Skin epidermis (tissue), 12 donors: ENCODE data around the gene MTERF4.

ENCODE experiments used
- H3K27ac ChIP-seq, 21 experiments: fragments of 200-600 bp; sonication (generic) in 11 of 21; one replicate each; pipeline ENCODE4 v1.5.0; 2020; ENCODE audit warnings: mild to moderate bottlenecking in 3 of 21, inconsistent platforms in 2 of 21, moderate library complexity in 2 of 21
- H3K4me3 ChIP-seq, 7 experiments: fragments of 200-600 bp; sonication (generic) in 2 of 7; one replicate each; pipeline ENCODE4 v1.5.0; 2020; ENCODE audit warnings: inconsistent platforms in 2 of 7, mild to moderate bottlenecking in 2 of 7, moderate library complexity in 1 of 7

Gene MTERF4

DNA sequence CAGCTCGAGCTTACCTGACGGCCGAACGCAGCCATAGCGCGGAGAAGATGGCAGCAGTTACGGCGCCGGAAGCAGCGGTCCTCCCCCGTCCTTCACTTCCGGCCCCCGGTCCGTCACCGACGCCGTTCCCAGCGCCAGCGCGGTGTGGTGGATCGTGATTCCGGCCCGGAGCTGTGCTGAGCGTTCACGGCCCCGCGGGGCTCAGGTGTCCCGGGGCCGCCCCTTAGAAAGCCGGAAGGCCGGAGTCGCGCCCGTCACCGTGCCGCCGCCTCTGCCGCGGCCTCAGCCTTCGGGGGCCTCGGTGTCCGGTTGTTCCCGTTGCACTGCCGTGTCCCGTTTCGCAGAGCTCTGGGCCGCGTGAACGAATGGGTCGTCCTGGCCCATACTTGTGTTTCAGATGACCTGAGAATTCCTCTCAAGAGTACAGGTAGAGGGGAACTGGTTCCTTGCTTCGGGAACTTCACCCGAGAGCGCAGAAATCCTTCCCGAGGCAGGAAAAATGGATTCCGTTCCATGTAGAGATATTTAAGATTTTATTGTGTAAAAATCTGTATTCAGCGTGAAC is at the start of gene MTERF4:
Gene MTERF4 (minus strand): TSS at position 49 of the 565 bp plus-strand sequence. CDS start 14 bp downstream, at position 35.
- peak within 1 kb of the TSS; percentile 75 to 96 (median 90) for H3K4me3 ChIP-seq
- peak within 1 kb of the TSS in 20 of 21 experiments; percentile 77 to 96 (median 91) for H3K27ac ChIP-seq

- H3K4me3 ChIP-seq, result peak overlapping the region; percentile 77 to 100 (median 95)
- peak overlapping the region; percentile 47 to 96 (median 91) for H3K27ac ChIP-seq
Measured at GRCh38 chr2:241150660-241151530, 48.8 kb upstream of the MTERF4 start.

GRCh38 chr2:241149925-241150659 is 48.0 kb upstream of the MTERF4 start, which contains the start of gene PPP1R7:
Gene PPP1R7 (plus strand): TSS chr2:241150467. CDS start chr2:241150496, 29 bp downstream.
- peak within 1 kb of the TSS; percentile 47 to 96 (median 91) for H3K27ac ChIP-seq
- H3K4me3 ChIP-seq, result peak within 1 kb of the TSS; percentile 77 to 100 (median 95)

DNA sequence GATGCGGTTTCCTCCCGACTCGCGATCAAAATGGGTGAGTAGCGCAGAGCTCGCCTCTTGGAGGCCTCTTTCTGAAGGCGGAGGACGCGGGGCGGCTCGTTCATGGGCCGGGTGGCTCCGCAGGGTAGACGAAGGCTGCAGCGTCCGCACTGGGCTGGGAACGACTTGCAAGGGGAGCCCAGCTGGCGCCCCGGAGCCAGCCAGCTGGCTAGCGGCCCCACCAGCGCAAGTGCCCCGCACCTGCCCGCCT is 47.5 kb upstream of the MTERF4 start:
- peak overlapping the region in 20 of 21 experiments; percentile 8 to 96 (median 69) for H3K27ac ChIP-seq
- peak overlapping the region; percentile 77 to 100 (median 95) for H3K4me3 ChIP-seq

- Histone ChIP-seq H3K4me3 (peak within 1 kb of the TSS; percentile 77 to 100 (median 95)), H3K27ac (peak within 1 kb of the TSS in 20 of 21 experiments; percentile 37 to 96 (median 91))
Measured at GRCh38 chr2:241148891-241149674, 47.0 kb upstream of the MTERF4 start, which contains the start of gene PASK. Gene PASK (minus strand): TSS chr2:241149472. CDS start chr2:241143032, 6,440 bp downstream.

- Histone ChIP-seq H3K4me3 (peak overlapping the region in 2 of 7 experiments; percentile 82 to 99), H3K27ac (no peak overlapping the region)
Measured at GRCh38 chr2:241148239-241148638, 46.2 kb upstream of the MTERF4 start.

DNA sequence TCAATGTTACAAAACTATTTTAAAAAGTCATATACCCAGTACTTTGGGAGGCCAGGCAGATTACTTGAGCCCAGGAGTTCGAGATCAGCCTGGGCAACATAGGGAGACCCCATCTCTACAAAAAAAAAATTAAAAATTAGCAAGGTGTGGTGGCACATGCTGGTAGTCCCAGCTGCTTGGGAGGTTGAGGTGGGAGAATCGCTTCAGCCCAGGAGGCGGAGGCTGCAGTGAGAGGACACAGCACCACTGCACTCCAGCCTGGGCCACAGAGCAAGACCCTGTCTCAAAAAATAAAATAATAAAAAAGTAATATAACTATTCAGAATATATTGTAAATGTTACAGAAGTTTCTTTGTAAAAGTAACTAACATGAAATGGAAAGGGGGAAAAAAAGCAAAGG is 45.2 kb upstream of the MTERF4 start:
- H3K27ac ChIP-seq, result no peak overlapping the region
- no peak overlapping the region for H3K4me3 ChIP-seq

GRCh38 chr2:241146286-241146685 is 44.2 kb upstream of the MTERF4 start:
- no peak overlapping the region for H3K4me3 ChIP-seq
- no peak overlapping the region for H3K27ac ChIP-seq

- Histone ChIP-seq H3K4me3 (no peak overlapping the region), H3K27ac (no peak overlapping the region)
Measured at GRCh38 chr2:241142593-241142992, 40.5 kb upstream of the MTERF4 start.

- Histone ChIP-seq H3K4me3 (no peak overlapping the region), H3K27ac (no peak overlapping the region)
Measured at GRCh38 chr2:241142063-241142462, 40.0 kb upstream of the MTERF4 start.

DNA sequence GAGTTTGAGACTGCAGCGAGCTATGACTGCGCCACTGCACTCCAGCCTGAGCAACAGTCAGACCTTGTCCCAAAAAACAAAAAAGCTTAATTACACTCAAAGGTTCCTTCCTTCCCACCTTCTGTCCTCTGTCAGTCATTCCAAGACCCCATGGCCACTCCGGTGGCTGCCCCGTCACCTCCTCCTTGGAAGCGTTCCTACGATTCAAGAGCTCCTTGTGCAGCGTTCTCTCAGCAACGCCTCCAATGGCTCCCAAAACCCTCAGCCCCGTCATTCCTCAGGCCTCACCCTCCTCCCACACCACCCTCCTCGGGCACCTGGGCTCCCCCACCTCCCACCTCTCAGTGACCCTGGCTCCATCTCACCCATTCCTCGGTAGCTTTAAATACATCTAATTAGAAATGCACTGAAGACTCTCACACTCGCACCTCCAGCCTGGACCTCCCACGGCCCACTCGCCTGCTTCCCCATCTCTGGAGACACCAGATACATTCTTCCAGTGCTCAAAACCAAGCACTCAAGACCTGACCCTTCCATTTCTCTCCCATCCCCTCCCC is 39.2 kb upstream of the MTERF4 start:
- Histone ChIP-seq H3K27ac (no peak overlapping the region), H3K4me3 (no peak overlapping the region)

DNA sequence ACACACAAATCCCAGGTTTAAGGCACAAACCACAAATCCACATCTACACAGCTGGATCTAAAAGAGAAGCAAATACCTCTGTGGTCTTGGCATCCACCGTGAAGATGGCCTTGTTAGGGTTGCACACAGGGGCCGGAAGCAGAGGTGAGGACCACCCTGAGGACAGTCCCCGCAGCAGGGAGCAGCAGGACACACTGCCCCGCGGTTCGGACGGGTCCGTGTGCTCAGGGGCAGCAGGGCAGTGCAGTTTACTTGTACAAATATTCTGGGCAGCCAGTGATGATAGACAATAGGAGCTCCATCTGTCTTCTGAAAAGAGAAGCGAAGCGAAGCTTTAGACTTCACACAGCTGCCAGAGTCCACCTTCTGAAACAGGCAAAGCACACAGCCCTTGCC is 38.4 kb upstream of the MTERF4 start:
- Histone ChIP-seq H3K27ac (no peak overlapping the region), H3K4me3 (no peak overlapping the region)

DNA sequence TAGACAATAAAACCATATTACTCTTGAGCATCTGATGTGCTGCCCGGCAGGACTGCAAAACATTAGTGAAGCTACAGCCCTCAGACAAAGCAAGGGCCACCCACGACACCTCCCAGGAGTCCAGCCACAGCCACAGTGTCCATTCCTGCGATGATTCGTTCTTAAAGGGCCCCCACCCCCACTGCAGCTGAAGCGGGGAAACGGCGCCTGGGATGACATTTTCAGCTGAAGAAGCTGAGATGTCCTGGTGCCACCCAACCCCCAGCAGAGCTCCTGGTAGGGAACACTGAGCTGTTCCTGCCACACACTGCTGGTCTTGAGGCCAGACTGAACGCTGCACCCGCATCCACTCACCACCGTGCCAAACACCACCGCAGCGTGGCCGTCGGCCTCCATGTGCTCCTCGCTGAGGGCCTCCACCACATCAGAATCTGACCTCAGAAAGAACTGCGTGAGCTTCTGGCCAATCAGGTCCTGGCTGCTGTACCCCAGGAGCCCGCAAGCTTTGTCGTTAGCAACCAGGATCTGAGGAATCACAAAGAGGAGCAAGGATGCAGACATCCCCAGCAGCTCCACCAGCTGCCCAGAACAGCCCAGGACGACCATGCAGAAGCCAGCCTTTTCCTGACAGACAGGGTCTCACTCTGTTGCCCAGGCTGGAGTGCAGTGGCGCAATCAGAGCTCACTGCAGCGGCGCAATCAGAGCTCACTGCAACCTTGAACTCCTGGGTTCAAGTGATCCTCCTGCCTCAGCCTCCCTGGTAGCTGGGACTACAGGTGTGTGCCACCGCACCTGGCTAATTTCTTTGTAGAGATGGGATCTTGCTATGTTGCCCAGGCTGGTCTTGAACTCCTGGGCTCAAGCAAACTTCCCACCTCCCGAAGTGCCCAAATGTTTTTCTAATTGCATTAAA is 37.7 kb upstream of the MTERF4 start:
- Histone ChIP-seq H3K4me3 (no peak overlapping the region), H3K27ac (no peak overlapping the region)

DNA sequence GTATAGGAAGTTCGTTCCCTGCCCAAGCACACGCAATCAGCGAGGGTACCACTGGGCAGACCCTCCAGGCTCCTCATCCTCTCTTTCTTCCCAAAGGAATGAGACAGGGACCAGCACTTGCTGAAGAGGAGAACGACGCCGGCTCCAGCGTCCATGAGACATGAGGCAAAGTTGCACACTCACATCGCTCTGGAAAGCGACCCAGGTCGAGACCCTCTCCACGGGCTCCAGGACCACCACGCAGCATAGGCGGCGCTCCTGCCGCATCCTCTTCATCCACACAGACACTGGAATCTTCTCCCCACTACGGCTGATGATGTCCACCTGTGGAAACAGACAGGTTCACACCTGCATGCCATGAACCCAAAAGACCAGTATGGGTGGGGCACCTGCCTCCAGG is 36.4 kb upstream of the MTERF4 start:
- no peak overlapping the region for H3K27ac ChIP-seq
- H3K4me3 ChIP-seq, result no peak overlapping the region

- Histone ChIP-seq H3K4me3 (no peak overlapping the region), H3K27ac (no peak overlapping the region)
Measured at GRCh38 chr2:241137276-241138190, 35.4 kb upstream of the MTERF4 start.

DNA sequence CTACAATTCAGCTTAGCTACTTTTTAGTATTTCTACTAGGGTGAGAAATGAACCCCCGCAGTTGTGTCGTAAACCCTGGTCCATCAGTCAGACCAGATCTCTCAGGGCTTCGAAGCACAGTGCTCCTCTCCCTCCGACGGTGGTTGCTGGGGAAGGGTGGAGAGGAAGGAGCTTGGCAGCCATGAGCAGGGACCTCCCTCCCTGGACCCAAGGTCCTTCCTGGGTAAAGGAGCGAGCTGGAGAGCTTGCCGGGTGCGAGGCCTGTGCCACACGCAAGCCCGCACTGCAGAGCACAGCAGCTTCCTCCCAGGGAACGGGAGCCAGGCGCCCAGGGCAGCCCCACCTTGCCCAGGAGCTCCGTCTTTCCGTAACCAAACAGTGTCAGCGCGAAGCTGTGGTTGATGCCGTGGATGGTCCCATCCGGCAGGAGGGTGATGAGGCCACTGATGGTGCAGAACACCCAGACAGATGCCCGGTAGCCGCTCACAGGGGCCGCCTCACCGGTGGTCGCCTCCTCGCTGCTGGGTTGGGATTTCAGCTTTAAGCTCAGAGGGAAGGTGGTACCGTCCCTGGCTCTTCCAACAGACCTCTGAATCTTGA is 34.7 kb upstream of the MTERF4 start:
- Histone ChIP-seq H3K4me3 (no peak overlapping the region), H3K27ac (no peak overlapping the region)

- Histone ChIP-seq H3K4me3 (no peak overlapping the region), H3K27ac (no peak overlapping the region)
Measured at GRCh38 chr2:241136191-241136590, 34.1 kb upstream of the MTERF4 start.
